ENCODE data around the gene TAAR9. TPM values are rescaled to one million over a fixed set of nuclear protein-coding genes. Genes with fewer than 3 reads are reported as not detected.

The TAAR9 gene
- total and polyA plus RNA-seq, 2 experiments from 2014 or later = not detected

DNA sequence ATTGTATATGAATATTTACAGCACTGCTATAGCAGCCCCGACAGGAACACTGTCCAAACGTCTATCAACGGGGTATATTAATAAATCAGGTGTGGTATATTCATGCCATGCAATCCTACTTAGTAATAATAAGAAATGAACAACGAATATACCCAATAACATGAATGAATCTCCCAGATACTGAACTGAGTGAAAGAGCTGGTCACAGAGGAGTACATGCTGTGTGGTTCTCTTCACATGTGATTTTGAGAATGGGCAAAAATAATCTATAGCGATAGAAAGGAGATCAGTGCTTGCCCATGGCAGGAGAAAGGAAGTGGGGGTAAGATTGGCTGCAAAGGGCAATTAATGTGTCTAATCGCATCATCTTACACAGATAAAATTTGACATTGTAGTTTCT is 28.3 kb downstream of the TAAR9 start:
- Mint-ChIP-seq H3K27ac (no peak overlapping the region), H3K4me3 (no peak overlapping the region), H3K9me3 (no peaks in the 10 kb centered on the region), H3K36me3 (ENCODE audit: low read depth) (no peaks in the 10 kb centered on the region), H3K4me1 (peaks cover 32% of the 10 kb centered on the region), H3K27me3 (ENCODE audit: insufficient read depth, low read depth, poor library complexity) (peaks cover 3% of the 10 kb centered on the region)
- Histone ChIP-seq H3K9me2 (ENCODE audit: insufficient read depth) (no peaks in the 10 kb centered on the region), H3K27me3 (ENCODE audit: insufficient read depth) (no peaks in the 10 kb centered on the region), H2AFZ (no peak overlapping the region), H3F3A (replicated peaks; ENCODE audit: low read depth) (no peaks in the 10 kb centered on the region), H4K20me1 (replicated peaks; ENCODE audit: insufficient read depth) (no peaks in the 10 kb centered on the region), H3K27ac (ENCODE audit: low read depth) (no peak overlapping the region), H3K36me3 (ENCODE audit: insufficient read depth) (no peaks in the 10 kb centered on the region), H3K4me1 (ENCODE audit: insufficient read depth) (peaks cover 25% of the 10 kb centered on the region), H3K4me3 (no peak overlapping the region), H3K4me2 (no peak overlapping the region), H3K79me2 (replicated peaks; ENCODE audit: insufficient read depth) (no peaks in the 10 kb centered on the region)
- TF ChIP-seq ZNF114 (CRISPR knock-in tag; IDR thresholded peaks at IDR 0.05) (no peak), STAT1 (IDR thresholded peaks at IDR 0.05; ENCODE audit: unreplicated experiment) (no peak), CREB1 (CRISPR knock-in tag; IDR thresholded peaks at IDR 0.05; ENCODE audit: low read depth) (no peak), EZH2 (IDR thresholded peaks at IDR 0.05; ENCODE audit: low read depth, unreplicated experiment) (no peak), JUNB (IDR thresholded peaks at IDR 0.05; ENCODE audit: unreplicated experiment) (no peak), ZNF331 (CRISPR knock-in tag; IDR thresholded peaks at IDR 0.05; ENCODE audit: low read depth) (no peak), EZH2phosphoT487 (IDR thresholded peaks at IDR 0.05; ENCODE audit: unreplicated experiment) (no peak), POLR2AphosphoS5 (IDR thresholded peaks at IDR 0.05; ENCODE audit: low read depth) (no peak), NANOG (IDR thresholded peaks at IDR 0.05; ENCODE audit: borderline replicate concordance) (no peak)
- TF ChIP-seq, protein P1, sequence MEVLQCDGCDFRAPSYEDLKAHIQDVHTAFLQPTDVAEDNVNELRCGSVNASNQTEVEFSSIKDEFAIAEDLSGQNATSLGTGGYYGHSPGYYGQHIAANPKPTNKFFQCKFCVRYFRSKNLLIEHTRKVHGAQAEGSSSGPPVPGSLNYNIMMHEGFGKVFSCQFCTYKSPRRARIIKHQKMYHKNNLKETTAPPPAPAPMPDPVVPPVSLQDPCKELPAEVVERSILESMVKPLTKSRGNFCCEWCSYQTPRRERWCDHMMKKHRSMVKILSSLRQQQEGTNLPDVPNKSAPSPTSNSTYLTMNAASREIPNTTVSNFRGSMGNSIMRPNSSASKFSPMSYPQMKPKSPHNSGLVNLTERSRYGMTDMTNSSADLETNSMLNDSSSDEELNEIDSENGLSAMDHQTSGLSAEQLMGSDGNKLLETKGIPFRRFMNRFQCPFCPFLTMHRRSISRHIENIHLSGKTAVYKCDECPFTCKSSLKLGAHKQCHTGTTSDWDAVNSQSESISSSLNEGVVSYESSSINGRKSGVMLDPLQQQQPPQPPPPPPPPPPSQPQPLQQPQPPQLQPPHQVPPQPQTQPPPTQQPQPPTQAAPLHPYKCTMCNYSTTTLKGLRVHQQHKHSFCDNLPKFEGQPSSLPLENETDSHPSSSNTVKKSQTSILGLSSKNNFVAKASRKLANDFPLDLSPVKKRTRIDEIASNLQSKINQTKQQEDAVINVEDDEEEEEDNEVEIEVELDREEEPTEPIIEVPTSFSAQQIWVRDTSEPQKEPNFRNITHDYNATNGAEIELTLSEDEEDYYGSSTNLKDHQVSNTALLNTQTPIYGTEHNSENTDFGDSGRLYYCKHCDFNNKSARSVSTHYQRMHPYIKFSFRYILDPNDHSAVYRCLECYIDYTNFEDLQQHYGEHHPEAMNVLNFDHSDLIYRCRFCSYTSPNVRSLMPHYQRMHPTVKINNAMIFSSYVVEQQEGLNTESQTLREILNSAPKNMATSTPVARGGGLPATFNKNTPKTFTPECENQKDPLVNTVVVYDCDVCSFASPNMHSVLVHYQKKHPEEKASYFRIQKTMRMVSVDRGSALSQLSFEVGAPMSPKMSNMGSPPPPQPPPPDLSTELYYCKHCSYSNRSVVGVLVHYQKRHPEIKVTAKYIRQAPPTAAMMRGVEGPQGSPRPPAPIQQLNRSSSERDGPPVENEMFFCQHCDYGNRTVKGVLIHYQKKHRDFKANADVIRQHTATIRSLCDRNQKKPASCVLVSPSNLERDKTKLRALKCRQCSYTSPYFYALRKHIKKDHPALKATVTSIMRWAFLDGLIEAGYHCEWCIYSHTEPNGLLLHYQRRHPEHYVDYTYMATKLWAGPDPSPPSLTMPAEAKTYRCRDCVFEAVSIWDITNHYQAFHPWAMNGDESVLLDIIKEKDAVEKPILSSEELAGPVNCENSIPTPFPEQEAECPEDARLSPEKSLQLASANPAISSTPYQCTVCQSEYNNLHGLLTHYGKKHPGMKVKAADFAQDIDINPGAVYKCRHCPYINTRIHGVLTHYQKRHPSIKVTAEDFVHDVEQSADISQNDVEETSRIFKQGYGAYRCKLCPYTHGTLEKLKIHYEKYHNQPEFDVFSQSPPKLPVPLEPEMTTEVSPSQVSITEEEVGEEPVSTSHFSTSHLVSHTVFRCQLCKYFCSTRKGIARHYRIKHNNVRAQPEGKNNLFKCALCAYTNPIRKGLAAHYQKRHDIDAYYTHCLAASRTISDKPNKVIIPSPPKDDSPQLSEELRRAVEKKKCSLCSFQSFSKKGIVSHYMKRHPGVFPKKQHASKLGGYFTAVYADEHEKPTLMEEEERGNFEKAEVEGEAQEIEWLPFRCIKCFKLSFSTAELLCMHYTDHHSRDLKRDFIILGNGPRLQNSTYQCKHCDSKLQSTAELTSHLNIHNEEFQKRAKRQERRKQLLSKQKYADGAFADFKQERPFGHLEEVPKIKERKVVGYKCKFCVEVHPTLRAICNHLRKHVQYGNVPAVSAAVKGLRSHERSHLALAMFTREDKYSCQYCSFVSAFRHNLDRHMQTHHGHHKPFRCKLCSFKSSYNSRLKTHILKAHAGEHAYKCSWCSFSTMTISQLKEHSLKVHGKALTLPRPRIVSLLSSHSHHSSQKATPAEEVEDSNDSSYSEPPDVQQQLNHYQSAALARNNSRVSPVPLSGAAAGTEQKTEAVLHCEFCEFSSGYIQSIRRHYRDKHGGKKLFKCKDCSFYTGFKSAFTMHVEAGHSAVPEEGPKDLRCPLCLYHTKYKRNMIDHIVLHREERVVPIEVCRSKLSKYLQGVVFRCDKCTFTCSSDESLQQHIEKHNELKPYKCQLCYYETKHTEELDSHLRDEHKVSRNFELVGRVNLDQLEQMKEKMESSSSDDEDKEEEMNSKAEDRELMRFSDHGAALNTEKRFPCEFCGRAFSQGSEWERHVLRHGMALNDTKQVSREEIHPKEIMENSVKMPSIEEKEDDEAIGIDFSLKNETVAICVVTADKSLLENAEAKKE (CRISPR knock-in tag; IDR thresholded peaks at IDR 0.05) = no peak
- TF ChIP-seq, protein P2, sequence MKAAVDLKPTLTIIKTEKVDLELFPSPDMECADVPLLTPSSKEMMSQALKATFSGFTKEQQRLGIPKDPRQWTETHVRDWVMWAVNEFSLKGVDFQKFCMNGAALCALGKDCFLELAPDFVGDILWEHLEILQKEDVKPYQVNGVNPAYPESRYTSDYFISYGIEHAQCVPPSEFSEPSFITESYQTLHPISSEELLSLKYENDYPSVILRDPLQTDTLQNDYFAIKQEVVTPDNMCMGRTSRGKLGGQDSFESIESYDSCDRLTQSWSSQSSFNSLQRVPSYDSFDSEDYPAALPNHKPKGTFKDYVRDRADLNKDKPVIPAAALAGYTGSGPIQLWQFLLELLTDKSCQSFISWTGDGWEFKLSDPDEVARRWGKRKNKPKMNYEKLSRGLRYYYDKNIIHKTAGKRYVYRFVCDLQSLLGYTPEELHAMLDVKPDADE (IDR thresholded peaks at IDR 0.05) = no peak
- TF ChIP-seq, protein P3, sequence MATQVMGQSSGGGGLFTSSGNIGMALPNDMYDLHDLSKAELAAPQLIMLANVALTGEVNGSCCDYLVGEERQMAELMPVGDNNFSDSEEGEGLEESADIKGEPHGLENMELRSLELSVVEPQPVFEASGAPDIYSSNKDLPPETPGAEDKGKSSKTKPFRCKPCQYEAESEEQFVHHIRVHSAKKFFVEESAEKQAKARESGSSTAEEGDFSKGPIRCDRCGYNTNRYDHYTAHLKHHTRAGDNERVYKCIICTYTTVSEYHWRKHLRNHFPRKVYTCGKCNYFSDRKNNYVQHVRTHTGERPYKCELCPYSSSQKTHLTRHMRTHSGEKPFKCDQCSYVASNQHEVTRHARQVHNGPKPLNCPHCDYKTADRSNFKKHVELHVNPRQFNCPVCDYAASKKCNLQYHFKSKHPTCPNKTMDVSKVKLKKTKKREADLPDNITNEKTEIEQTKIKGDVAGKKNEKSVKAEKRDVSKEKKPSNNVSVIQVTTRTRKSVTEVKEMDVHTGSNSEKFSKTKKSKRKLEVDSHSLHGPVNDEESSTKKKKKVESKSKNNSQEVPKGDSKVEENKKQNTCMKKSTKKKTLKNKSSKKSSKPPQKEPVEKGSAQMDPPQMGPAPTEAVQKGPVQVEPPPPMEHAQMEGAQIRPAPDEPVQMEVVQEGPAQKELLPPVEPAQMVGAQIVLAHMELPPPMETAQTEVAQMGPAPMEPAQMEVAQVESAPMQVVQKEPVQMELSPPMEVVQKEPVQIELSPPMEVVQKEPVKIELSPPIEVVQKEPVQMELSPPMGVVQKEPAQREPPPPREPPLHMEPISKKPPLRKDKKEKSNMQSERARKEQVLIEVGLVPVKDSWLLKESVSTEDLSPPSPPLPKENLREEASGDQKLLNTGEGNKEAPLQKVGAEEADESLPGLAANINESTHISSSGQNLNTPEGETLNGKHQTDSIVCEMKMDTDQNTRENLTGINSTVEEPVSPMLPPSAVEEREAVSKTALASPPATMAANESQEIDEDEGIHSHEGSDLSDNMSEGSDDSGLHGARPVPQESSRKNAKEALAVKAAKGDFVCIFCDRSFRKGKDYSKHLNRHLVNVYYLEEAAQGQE (IDR thresholded peaks at IDR 0.05; ENCODE audit: unreplicated experiment) = no peak
- TF ChIP-seq, protein P4, sequence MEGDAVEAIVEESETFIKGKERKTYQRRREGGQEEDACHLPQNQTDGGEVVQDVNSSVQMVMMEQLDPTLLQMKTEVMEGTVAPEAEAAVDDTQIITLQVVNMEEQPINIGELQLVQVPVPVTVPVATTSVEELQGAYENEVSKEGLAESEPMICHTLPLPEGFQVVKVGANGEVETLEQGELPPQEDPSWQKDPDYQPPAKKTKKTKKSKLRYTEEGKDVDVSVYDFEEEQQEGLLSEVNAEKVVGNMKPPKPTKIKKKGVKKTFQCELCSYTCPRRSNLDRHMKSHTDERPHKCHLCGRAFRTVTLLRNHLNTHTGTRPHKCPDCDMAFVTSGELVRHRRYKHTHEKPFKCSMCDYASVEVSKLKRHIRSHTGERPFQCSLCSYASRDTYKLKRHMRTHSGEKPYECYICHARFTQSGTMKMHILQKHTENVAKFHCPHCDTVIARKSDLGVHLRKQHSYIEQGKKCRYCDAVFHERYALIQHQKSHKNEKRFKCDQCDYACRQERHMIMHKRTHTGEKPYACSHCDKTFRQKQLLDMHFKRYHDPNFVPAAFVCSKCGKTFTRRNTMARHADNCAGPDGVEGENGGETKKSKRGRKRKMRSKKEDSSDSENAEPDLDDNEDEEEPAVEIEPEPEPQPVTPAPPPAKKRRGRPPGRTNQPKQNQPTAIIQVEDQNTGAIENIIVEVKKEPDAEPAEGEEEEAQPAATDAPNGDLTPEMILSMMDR (conservative IDR thresholded peaks at IDR 0.05; ENCODE audit: low read depth in 2 of 2) = no peak
- DNase-seq (ENCODE audit: low spot score) (no peak), ATAC-seq (no peak)

Measured in GM23338 (cell line).